NCI-H510A treated with DMSO at 0.1 percent for 48 hours (cell line): Measurements from ENCODE around the gene MATN1.

Experiments
- DNase-seq: peaks from one replicate; lab custom pipeline; 2025; lab: John Stamatoyannopoulos, UW

MATN1 gene

DNA sequence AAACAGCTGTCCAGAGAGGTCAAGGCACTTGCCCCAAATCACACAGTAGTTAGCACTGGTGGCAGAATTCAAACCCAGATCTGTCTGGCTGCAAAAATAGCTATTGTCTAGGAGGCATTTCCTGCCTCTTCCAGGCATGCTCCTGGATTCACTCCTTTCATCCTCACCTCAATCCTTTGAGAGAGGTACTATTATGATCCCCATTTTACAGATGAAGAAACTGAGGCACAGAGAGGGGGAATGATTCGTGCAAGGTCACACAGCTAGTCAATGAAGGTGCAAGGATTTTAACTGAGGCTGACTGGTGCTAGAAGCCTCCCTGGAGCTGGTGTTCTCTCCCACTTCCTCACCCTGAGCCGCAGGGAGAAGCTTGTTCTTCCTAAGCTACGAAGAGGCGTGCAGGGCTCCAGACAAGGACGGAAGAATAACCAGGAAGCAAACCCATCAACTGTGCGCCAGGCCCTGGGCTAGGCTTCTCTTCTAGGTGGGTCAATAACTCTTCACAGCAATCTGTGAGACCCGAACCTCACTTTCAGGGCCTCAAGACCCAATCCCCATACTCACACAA is 34.8 kb upstream of the MATN1 start:
- DNase-seq, result no peak

DNA sequence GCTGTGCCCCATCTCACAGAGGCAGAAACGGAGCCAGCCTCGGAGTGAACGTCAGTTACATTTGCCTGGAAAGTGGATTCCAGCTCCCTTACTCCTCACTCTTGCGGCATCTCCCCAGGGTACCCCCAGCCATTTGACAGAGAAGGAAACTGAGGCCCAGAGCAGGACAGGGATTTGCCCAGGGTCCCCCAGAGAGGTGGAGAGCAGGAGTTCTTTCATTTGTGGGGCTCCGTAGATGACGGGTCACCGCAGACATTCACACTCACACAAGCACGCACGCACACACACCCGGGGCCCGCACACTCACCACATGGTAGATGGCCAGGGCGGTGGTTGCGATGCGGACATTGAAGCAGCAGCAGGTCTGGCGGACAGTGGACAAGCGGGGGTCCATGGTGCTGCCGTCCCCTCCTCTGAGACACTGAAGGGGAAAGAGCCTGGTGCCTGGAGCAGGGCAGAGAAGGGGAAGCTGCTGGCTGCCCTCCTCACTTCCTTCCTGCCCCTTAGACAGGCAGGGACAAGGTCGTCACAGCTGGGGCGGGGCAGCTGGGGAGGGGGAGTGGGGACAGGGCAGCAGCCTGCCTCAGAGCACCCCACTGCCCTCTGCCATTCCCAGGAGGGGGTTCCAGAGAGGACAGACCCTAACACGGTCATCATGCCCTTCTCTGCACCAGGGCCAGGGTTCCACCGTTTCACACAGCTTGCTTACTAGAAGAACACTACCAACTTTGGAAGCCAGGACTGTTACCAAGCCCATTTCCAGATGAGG is 34.2 kb upstream of the MATN1 start, which contains the start of gene LAPTM5:
Gene LAPTM5, minus strand, starts transcription at position 423 of the 769 bp plus-strand sequence. Its CDS starts 29 bp downstream, at position 394.
- no peak for DNase-seq

DNA sequence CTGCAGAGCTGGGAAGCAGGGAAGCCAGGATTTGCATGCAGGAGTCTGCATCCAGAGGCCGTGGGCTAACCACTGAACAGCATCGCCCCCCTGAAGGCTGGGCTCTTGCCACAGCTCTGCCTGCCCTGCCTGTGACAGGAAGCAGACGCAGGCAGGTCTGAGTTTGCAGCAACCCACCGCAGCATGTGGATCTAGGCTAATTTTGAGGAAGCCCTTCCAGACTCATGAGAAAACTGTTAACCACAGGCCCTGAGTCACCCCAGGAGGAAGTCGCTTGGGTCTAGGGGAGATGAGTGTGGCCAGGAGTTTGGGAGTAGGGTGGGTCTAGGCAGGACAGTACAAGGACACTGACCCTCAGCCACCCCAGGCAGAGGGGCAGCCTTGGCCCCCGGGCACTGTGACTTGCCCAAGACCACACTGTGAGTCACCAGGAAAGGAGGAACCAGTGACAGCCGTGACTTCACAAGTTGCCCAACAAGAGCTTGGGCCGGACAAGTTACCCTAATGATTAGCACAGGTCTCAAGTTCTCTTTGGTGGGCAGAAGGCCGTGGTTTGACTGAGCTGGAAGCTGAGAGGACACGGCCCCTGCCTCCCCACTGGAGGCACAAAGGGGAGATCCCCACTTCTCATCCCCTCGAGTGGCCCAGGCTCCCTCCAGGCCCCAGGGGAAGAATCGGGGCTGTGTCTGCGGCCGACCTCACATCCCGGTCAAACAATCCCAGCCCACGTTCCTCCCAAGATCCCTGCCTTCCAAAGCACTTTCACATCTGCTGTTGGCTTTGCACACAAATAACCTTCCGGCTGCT is 33.4 kb upstream of the MATN1 start:
- DNase-seq, result no peak

DNA sequence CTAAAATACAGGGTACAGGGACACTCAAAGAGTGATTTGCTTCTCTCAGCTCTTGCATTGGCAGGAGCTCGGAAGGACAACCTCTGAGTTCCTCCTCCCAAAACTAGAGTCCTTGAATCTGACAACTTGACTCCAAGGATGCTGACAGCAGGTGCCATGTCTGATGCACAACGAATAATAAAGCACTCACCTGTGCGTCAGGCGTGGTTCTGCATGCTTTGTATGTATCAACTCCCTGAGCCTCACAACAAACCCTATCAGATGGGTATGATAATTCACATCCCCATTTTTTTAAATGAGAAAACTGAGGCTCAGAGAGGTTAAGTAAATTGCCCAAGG is 32.8 kb upstream of the MATN1 start:
- no peak for DNase-seq

DNA sequence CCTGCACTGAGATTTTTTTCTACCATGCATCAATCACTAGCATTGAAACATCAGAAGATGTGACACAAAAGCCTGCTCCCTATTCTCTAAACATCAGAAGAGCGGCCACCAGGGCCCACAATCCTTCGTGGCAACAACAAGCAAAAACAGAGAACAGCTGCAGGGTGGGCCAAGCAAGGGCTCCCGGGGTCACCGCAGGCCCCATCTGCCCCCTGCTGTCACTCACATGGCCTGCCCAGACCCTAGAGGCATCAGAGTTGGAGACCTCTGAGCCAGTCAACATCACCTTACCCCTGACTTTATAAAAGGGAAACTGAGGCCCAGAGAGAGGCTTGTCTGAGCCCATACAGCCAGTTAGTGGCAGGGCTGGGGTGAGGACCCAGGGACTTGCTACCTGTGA is 32.4 kb upstream of the MATN1 start:
- DNase-seq, result no peak

DNA sequence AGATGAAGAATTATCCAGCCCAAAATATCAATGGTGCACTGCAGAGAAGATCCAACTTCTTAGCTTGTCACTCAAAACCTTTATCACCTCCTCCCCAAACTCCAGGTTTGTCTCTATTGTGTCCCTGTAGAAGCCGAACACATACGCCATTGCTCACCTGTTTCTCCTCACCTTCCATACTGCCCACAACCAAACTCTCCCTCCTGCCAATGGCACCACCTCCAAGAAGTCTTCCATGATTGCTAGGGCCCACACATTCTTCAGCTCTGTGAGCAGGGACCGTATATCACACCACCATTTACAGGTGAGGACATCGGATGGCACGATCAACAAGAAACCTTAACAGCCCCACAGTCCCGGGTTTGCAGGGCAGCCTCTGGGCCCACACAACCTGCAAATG is 31.9 kb upstream of the MATN1 start:
- no peak for DNase-seq

DNA sequence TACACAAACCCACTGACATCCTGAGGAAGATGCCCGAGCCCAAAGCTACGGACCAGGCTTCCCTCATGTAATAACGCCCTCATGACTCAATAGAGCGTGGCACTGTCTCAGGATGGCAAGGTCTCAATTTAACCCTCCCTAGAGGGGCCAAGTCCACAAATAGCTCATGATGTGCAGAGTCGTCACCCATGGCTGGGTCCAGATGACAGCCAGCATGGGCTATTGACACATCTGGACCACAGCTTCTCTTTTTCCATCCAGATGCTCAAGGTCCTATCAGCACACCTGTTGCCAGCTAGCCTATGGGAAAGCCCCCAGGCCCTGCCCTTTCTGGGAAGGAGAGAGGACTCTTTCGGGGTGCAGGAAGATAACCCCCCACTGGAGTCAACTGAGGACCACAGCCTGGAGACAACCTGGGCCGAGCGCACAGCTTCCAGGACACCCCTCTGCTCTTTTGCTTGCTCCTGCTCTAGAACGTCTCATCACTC is 31.3 kb upstream of the MATN1 start:
- no peak for DNase-seq

DNA sequence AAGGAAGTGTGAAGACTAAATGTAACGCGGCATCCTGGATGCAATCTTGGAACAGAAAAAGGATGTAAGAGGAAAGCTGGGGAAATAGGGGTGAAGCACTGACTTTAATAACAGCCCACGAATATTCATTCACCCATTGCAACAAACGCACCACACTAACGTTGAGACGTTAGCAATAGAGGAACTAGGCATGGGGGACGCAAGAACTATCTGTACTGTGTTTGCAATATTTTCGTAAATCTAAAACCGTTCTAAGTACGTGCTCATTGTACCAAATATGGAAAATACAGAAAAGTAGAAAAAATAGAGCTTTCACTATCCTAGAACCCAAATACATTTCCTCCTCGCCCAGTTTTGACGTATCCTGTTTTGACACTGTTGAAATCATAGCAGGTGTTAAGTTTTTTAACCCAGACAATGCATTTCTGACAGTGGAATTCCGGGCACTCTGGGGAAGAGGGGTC is 30.3 kb upstream of the MATN1 start:
- no peak for DNase-seq

DNA sequence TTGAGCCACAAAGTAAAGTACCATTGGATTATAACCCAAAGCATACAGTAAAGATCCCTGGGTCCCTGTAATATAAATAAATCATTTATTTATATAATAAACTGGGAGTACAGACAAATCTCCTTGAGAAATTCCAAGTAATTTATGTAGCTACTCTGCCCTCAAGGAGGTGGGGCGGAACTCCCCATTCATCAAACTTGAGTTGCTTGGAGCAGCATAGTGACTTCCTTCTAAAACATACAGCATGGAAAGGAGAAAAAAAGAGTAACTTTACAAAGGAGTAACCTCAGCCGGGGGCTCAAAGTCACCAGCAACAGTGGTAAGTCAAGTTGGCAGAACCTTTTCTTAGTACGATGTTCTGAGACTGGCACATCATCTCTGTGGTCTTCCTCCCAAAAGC is 29.7 kb upstream of the MATN1 start:
- no peak for DNase-seq

DNA sequence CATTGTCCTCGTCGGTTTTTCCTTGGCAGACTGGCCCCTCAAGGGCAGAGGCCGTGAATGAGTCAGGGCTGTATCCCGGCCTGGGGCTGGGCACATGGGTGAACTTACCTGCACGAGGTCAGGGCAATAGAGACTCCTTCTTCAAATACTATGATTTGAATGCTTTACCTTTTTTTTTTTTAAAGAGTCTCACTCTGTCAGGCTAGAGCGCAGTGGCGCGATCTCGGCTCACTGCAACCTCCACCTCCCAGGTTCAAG is 29.2 kb upstream of the MATN1 start:
- DNase-seq, result no peak

DNA sequence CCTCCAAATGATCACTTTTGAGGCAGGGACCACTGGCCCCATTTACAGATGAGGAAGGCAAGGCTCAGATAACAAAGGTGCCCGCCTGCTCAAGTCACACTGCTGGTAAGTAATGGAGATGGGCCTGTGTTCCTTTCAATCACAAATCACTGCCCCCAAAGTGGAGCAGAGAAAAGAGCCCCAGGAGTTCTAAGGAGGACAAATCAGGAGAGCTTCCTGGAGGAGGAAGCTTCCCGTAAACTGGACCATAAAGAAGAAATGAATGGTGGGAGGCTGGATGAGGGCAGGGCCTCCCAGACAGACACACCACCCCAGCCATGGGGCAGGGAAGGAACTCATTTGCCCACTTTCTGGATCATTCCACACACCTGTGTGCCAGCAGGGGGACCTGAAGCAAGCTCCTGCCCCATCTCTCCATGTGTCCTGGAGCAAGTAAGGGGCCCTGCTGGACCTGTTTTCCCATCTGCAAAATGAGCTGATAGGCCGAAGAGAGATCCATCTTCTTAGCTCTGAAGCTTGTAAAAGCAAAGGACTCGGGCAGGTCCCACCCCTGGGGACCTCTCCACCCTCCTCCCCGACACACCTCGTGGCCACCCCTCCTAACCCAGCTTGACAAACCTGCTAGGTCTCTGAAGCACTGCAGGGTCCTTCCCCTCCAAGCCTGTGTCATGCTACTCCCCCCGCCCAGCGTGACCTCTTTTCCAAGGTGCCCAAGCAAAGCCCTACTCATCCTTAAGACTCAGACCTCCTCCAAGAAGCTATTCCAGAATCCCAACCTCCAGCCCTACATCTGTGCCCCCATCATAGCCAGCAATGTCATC is 28.7 kb upstream of the MATN1 start:
- DNase-seq, result no peak

DNA sequence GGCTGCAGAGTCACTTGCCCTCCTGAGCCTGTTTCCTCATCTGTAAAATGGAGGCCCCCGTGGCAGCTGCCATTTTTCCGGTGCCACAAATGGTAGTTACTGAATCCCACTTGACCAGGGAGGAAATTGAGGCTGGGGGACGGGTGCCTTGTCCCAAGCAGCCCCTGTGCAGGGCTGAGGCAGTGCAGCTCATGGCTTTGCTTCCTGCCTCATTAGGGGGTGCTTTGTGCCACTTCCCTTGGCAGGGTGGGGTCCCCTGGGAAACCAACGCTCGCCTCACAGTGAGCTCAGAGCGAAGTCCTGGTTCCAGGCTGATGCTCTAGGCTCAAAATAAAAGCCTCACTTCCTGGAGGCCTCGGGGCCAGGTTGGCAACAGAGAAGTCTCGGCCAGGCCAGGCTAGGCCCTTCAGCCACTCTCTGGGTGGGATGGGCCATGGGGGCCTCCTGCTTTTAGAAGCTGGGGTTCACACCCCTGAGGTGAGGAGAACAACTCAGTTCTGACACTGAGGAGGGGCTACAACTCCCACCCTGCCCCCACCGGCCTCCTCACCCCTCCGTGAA is 27.4 kb upstream of the MATN1 start:
- DNase-seq, result no peak

DNA sequence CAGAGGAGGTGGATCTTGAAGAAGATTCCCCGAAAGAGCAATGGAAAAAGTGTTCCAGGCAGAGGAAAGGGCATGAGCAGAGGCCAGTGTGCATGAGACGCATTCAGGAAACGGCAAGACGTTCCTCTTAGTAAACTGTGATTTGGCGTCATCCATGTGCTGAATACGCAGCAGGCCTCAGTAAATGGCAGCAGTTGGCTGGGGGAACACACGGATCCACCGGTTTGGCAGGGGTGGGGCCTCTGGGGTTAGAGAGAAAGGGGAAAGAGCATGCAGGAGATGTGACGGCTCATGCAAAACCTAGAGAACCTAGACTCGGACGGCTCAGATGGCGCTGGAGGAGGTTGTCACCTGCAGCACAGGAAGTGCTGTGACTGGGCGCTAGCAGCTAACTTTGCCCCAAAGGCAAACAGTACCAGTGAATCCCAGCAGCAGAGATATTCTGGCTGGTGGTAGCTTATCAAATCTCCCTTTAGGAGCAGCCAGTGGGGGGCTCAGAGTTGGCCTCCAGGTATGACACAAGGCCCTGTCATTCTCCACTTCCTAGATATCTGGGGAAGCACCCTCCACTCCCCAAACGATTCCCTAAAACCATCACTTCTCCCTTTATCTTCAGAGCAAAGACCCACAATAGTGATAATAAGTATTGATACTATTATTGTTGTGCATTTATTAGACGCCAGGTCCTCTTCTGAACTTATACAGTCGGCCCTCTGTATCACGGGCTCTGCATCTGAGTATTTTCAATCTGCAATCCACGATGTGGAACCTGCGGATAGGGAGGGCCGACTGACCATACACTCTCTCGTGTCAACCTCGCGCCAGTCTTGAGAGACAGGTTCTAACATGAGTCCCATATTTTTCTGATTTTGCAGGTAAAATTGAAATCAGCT is 26.6 kb upstream of the MATN1 start:
- peak; percentile 10 for DNase-seq

DNA sequence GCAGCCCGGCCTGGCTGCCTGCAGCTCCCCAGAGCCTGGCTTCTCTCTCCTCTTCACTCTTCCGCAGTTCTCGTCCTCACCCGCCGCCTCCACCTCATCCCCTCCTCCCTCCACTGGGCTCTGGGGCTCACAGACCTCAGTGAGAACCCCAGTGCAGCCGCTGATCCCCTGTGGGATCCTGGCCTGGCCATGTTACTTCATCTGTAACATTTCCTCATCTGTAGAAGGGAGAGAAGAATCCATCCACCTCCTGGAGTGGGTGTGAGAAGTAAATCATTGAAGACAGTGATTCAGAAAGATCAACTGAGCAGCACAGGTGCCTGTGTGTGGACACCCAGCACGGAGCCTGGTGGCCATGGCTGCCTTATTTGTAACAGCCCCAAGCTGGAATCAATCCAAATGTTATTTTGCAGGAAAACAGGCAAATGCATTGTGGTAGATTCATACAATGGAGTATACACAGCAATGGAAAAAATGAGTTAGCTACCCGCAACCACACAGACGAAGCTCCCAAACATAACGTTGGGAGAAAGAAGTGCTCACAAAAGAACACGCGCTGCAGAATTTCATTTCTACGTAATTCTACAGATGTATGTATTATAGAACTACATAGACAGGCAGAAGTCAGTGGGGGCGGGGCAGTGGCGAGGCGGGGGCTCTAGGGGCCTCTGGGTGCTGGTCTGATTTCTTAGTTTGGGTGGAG is 25.5 kb upstream of the MATN1 start:
- DNase-seq, result no peak

DNA sequence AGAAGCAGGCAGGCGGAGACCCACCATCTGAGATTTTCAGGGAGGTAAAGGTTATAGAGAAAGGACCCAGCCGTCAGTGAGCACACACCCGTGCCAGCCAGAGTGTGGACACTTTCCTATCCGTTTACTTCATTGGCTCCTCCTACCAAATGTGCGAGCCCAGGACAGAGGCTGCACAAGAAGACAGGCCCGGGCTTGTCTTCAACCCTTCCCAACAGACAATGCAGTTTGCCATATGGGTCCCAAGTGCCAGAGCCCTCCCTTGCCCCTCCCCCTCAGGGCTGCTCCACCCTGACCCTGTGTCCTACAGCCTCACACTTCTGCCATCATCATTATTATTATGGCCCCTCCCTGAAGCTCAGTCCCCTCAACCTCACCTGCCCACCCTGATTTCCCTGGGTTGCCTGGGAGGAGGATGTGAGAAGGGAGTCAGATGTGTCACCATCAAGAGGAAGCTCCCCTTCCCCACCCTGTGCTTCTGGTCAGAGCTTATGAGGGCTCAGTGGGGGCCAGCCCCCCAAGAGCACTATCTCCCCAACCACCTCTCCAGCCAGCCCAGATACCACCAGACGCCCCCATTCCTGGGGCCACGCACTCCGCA is 24.8 kb upstream of the MATN1 start:
- DNase-seq, result peak; percentile 48

DNA sequence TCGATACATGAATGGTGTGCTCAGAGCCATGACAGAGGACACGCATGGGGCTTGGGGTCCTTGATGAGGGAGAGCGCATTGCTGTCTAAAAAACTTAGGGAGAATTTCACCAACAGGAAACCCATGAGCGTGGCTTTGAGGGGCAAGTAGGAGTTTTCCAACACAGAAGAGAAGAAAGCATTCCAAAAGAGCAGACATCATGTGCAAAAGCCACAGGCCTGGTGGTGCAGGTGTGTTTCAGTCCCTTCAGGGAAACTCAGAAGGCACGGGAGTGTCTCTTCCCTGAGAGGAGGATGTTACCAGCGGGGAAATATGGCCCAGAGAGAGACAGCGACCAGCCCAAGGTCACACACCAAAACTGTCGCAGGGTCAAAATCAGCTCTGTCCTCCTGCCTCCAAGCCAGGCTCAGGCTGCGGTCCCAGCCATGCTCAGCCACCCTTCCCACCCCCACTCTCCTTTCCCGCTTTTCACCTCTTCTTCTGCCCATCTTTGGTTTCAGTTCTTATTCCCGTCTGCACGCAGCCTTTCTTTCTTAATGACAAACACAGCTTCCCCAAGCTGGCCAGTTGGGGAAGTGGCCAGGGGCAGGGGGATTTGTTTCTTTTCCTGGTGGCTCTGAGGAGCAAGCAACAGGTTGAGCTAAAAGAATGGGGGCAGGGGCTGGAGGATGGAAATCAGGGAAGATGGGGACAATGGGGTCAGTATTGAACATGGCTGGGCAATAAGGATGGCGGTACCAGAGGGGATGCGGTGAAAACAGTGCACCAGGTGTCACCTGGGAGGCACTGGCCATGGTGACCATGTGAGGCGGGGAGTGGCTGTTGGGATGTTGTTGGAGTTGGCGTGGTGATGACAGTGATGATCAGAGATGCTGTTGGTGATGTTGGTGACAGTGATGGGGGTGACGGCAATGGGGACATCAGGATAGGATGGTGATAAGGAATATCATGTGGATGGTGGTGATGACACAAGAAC is 23.9 kb upstream of the MATN1 start:
- no peak for DNase-seq

DNA sequence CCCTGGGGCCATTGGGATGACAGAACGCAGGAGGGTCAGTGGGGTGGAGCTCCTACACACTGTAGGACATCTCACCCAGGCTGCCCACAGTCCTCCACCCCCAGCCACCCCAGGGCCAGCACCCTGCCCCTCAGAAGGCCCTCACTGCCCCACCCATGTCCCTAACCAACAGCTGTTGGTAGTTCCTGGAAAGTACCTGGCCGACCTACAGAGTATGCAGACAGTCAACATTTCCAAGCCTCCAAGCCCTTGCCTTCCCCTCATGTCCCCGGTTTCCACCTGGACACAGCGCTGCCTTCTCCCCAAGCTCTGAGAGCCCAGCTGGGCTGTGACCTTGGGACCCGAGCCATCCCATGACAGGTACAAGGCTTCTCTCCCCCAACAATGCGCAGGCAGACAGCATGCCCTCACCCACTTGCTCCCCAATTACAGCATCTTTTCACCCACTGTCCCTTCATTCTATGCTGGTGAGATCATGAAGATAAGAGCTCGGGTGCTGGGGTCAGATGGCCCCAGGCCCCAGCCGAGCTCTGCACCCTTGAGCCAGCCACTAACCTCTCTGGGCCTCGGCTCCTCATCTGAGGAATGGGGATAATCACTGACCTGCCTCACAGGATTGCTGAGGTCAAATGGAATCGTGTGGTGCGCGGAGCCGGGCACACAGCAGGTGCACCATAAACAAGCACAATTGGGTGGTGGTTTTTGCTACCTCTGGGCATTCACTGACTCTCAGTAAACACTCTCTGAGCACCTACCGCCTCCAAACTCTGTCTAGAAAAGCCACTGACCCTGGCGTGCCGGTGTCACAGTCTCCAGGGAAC is 23.0 kb upstream of the MATN1 start:
- DNase-seq, result no peak

DNA sequence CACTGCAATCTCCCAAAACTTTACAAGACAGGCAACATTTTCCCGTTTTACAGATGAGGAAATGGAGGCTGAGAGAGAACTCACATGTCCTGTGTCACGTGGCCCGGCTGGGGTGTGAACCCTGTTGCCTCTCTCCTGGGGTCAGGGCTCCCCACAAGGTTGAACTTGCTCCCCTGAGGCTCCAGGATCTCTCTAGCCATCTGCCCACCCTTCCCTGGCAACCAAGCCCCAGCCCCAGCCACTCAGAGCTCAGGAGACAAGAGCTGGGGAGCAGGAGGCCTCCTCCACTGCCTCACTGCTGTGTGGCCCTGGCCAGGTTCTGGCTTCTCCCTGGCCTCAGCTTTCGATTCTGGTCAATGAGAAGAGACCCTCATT is 22.4 kb upstream of the MATN1 start:
- DNase-seq, result no peak
